H1 (cell line): ENCODE results near the gene ARHGEF12. TPM values are rescaled to one million over a fixed set of nuclear protein-coding genes. Genes with fewer than 3 reads are reported as not detected.

Experiments
- CHD7 ChIP-seq: fragments of 300-600 bp; sonication (generic); IDR thresholded peaks from 2 replicates; pipeline ENCODE4 v1.7.1; 2012; ENCODE audit warnings: low read length, moderate library complexity, mild to moderate bottlenecking, inconsistent platforms; ENCODE audit not compliant: insufficient replicate concordance
- KDM1A ChIP-seq: fragments of 200-600, 300-600 bp; sonication (generic); IDR thresholded peaks from 2 replicates; pipeline ENCODE4 v1.7.1; 2016; ENCODE audit warnings: mild to moderate bottlenecking, low read length, borderline replicate concordance
- SP1 ChIP-seq: IDR thresholded peaks from 2 replicates; pipeline ENCODE4 v1.6.1; 2011; ENCODE audit warnings: low read depth, low read length
- TEAD4 ChIP-seq: IDR thresholded peaks from 2 replicates; pipeline ENCODE4 v1.6.1; 2012; ENCODE audit warnings: low read depth, low read length, inconsistent platforms, mixed read lengths
- polyA plus RNA-seq, 7 experiments: library from polyadenylated mRNA; depleted of rRNA in 3 of 7; stranded (reverse) in 5 of 7; unstranded in 2 of 7; fragments of >200 nt in 5 of 7; fragments of 200-250 nt in 2 of 7; gene quantifications; 1 replicate in 5 of 7; 2 replicates in 1 of 7; 4 replicates in 1 of 7; pipeline versions ENCODE4 v1.2.1 to v1.2.3, GENCODE V29; 2011 to 2013; ENCODE audit warnings: missing spikeins in 2 of 7, mixed read lengths in 2 of 7
- total RNA-seq: library from RNA; stranded (reverse); fragmentation: NEBNext Ultra II Directional; extraction: Animal tissue kit (Norgen Biotek cat#: 25700); gene quantifications from 2 replicates; pipeline ENCODE4 v1.2.1, GENCODE V29; 2021

The ARHGEF12 gene
- total and polyA plus RNA-seq, 2 of the 8 experiments (the other 6 are each of a cell fraction or from before 2014, with no cell fraction given), result 5.1 to 33.7 TPM

GRCh38 chr11:120289426-120289825, 46.8 kb upstream of the ARHGEF12 start (continued):
- TF ChIP-seq CHD7 (no peak), SP1 (no peak), TEAD4 (no peak), KDM1A (no peak)
- TF ChIP-seq, all 59 proteins: peak for 0
